BLaER1 treated with 17β-estradiol and CSF1 and Interleukin-3, amounts not matched to agents 10 nM and 100 nM (cell line): ENCODE measurements around the gene IL1RL1.

Experiments used
- H3K27ac ChIP-seq, 11 experiments: shearing (Covaris generic); formaldehyde crosslinking; 2 replicates each; pipeline ENCODE4 v1.8.1; 2022
- H3K27me3 ChIP-seq, 11 experiments: shearing (Covaris generic); formaldehyde crosslinking; 2 replicates each; pipeline ENCODE4 v1.8.1; 2022
- H3K36me3 ChIP-seq, 11 experiments: shearing (Covaris generic); formaldehyde crosslinking; 2 replicates each; pipeline ENCODE4 v1.8.1; 2022
- H3K4me1 ChIP-seq, 10 experiments: shearing (Covaris generic); formaldehyde crosslinking; 2 replicates each; pipeline ENCODE4 v1.8.1; 2022
- H3K4me2 ChIP-seq, 11 experiments: shearing (Covaris generic); formaldehyde crosslinking; 2 replicates each; pipeline ENCODE4 v1.8.1; 2022
- H3K4me3 ChIP-seq, 10 experiments: shearing (Covaris generic); formaldehyde crosslinking; 2 replicates each; pipeline ENCODE4 v1.8.1; 2022
- H3K9ac ChIP-seq, 11 experiments: shearing (Covaris generic); formaldehyde crosslinking; 2 replicates each; pipeline ENCODE4 v1.8.1; 2022
- H3K9me3 ChIP-seq, 11 experiments: shearing (Covaris generic); formaldehyde crosslinking; replicated peaks in 1 of 11; 2 replicates each; pipeline ENCODE4 v1.8.1; 2022
- H4K20me1 ChIP-seq, 11 experiments: shearing (Covaris generic); formaldehyde crosslinking; 2 replicates each; pipeline ENCODE4 v1.8.1; 2022
- Cebpa-rat ChIP-seq, 11 experiments: shearing (Covaris generic); IDR thresholded peaks; 2 replicates each; pipeline ENCODE4 v1.8.1; 2022

The IL1RL1 gene

GRCh38 chr2:102310964-102311640, at the start of gene IL1RL1:
Gene IL1RL1, plus strand, starts transcription at chr2:102311563. Its CDS starts 26,702 bp downstream, at chr2:102338265.
- Histone ChIP-seq H3K4me2 (no peak within 1 kb of the TSS), H4K20me1 (no peaks in the 10 kb centered on the region), H3K4me3 (no peak within 1 kb of the TSS), H3K9me3 (no peaks in the 10 kb centered on the region), H3K9ac (no peak within 1 kb of the TSS), H3K36me3 (no peaks in the 10 kb centered on the region), H3K27me3 (no peaks in the 10 kb centered on the region), H3K27ac (no peak within 1 kb of the TSS), H3K4me1 (peaks cover 0 to 8% (median 0%) of the 10 kb centered on the region in 10 experiments; a peak in 7 of 20 replicates)
- TF ChIP-seq Cebpa-rat (IDR thresholded peaks at IDR 0.05) = no peak

- H3K9me3 ChIP-seq = peaks cover 0 to 38% (median 7%) of the 10 kb centered on the region in 11 experiments; a peak in 8 of 22 replicates
- H3K4me1 ChIP-seq = peaks cover 20 to 38% (median 27%) of the 10 kb centered on the region in 10 experiments
- no peaks in the 10 kb centered on the region for H3K27me3 ChIP-seq
- H3K27ac ChIP-seq = peak overlapping the region in 1 of 11 experiments; percentile 27; a peak in 2 of 22 replicates
- H4K20me1 ChIP-seq = no peaks in the 10 kb centered on the region
- no peak overlapping the region for H3K4me3 ChIP-seq
- no peaks in the 10 kb centered on the region for H3K36me3 ChIP-seq
- peak overlapping the region; percentile 4 to 73 (median 53); a peak in 21 of 22 replicates for H3K4me2 ChIP-seq
- no peak overlapping the region for H3K9ac ChIP-seq
- TF ChIP-seq Cebpa-rat (IDR thresholded peaks at IDR 0.05) = 0 out of 22 replicates have a peak, but pooled peaks of 1 of the 11 experiments have one; percentile 8
Measured at GRCh38 chr2:102262216-102263129, 48.9 kb upstream of the IL1RL1 start.

- Histone ChIP-seq H4K20me1 (no peaks in the 10 kb centered on the region), H3K4me1 (peaks cover 20 to 45% (median 30%) of the 10 kb centered on the region in 10 experiments), H3K36me3 (no peaks in the 10 kb centered on the region), H3K9ac (no peak overlapping the region), H3K4me3 (no peak overlapping the region), H3K27me3 (no peaks in the 10 kb centered on the region), H3K4me2 (no peak overlapping the region), H3K9me3 (peaks cover 0 to 20% (median 6%) of the 10 kb centered on the region in 11 experiments; a peak in 6 of 22 replicates), H3K27ac (no peak overlapping the region)
- TF ChIP-seq Cebpa-rat (IDR thresholded peaks at IDR 0.05) = no peak
Measured at GRCh38 chr2:102264952-102265351, 46.4 kb upstream of the IL1RL1 start.

GRCh38 chr2:102266204-102266603, 45.2 kb upstream of the IL1RL1 start:
- Histone ChIP-seq H3K9ac (no peak overlapping the region), H3K36me3 (no peaks in the 10 kb centered on the region), H3K4me1 (peaks cover 20 to 45% (median 30%) of the 10 kb centered on the region in 10 experiments), H3K4me2 (peak overlapping the region in 3 of 11 experiments; percentile 5 to 19 (median 18); a peak in 2 of 22 replicates), H3K4me3 (no peak overlapping the region), H3K27ac (no peak overlapping the region), H3K9me3 (peaks cover 0 to 14% (median 6%) of the 10 kb centered on the region in 11 experiments; a peak in 5 of 22 replicates), H4K20me1 (no peaks in the 10 kb centered on the region), H3K27me3 (no peaks in the 10 kb centered on the region)
- TF ChIP-seq Cebpa-rat (IDR thresholded peaks at IDR 0.05) = peak in 1 of 11 experiments; percentile 33; a peak in 1 of 22 replicates

GRCh38 chr2:102267774-102268173, 43.6 kb upstream of the IL1RL1 start:
- Histone ChIP-seq H3K27ac (no peak overlapping the region), H3K4me3 (no peak overlapping the region), H3K4me2 (peak overlapping the region in 2 of 11 experiments; percentile 28 to 52; a peak in 3 of 22 replicates), H3K4me1 (peaks cover 11 to 30% (median 23%) of the 10 kb centered on the region in 10 experiments), H3K27me3 (no peaks in the 10 kb centered on the region), H4K20me1 (no peaks in the 10 kb centered on the region), H3K9me3 (peaks cover 0 to under 1% (median 0%) of the 10 kb centered on the region in 11 experiments; a peak in 1 of 22 replicates), H3K9ac (no peak overlapping the region), H3K36me3 (no peaks in the 10 kb centered on the region)
- TF ChIP-seq Cebpa-rat (IDR thresholded peaks at IDR 0.05) = no peak

GRCh38 chr2:102268510-102269199, 42.7 kb upstream of the IL1RL1 start:
- Histone ChIP-seq H3K27ac (no peak overlapping the region), H3K4me1 (peaks cover 3 to 22% (median 16%) of the 10 kb centered on the region in 10 experiments), H3K4me3 (no peak overlapping the region), H3K9me3 (no peaks in the 10 kb centered on the region; a peak in 1 of 22 replicates), H3K27me3 (no peaks in the 10 kb centered on the region), H4K20me1 (no peaks in the 10 kb centered on the region), H3K36me3 (no peaks in the 10 kb centered on the region), H3K4me2 (peak overlapping the region in 4 of 11 experiments; percentile 5 to 70 (median 40); a peak in 7 of 22 replicates), H3K9ac (no peak overlapping the region)
- TF ChIP-seq Cebpa-rat (IDR thresholded peaks at IDR 0.05) = no peak

- H3K4me2 ChIP-seq = peak overlapping the region in 4 of 11 experiments; percentile 5 to 70 (median 40); a peak in 7 of 22 replicates
- H3K27ac ChIP-seq = 0 out of 22 replicates have a peak overlapping the region, but pooled peaks of 1 of the 11 experiments have one; percentile 19
- H3K4me1 ChIP-seq = peaks cover 0 to 22% (median 11%) of the 10 kb centered on the region in 10 experiments; a peak in 14 of 20 replicates
- H3K36me3 ChIP-seq = no peaks in the 10 kb centered on the region
- H3K9ac ChIP-seq = no peak overlapping the region
- no peaks in the 10 kb centered on the region for H3K27me3 ChIP-seq
- no peaks in the 10 kb centered on the region for H4K20me1 ChIP-seq
- no peak overlapping the region for H3K4me3 ChIP-seq
- no peak for TF ChIP-seq Cebpa-rat (IDR thresholded peaks at IDR 0.05)
- peaks cover 0 to 4% (median 0%) of the 10 kb centered on the region in 11 experiments; a peak in 3 of 22 replicates for H3K9me3 ChIP-seq
Measured at GRCh38 chr2:102269200-102269524, 42.2 kb upstream of the IL1RL1 start.

GRCh38 chr2:102271844-102272243, 39.5 kb upstream of the IL1RL1 start:
- Histone ChIP-seq H3K27ac (no peak overlapping the region), H3K4me3 (no peak overlapping the region), H3K4me1 (peaks cover 0 to 22% (median 0%) of the 10 kb centered on the region in 10 experiments; a peak in 7 of 20 replicates), H3K9me3 (peaks cover 14 to 28% (median 20%) of the 10 kb centered on the region in 11 experiments), H3K27me3 (no peaks in the 10 kb centered on the region), H3K4me2 (no peak overlapping the region), H3K9ac (no peak overlapping the region), H4K20me1 (no peaks in the 10 kb centered on the region), H3K36me3 (no peaks in the 10 kb centered on the region)
- no peak for TF ChIP-seq Cebpa-rat (IDR thresholded peaks at IDR 0.05)
